Lower lobe of right lung (tissue), 2 donors: ENCODE results near the gene FSTL4. TPM values are rescaled to one million over a fixed set of nuclear protein-coding genes. Genes with fewer than 3 reads are reported as not detected.
A peak's percentile ranks its signal among the peaks of the same experiment; 100 is the strongest.

Source experiments
- ATAC-seq, 2 donors: fragments of 200-7000 bp; cut with Tn5 transposase; one replicate each; pipeline ENCODE4 v1.9.1; 2020 to 2022; ENCODE audit warnings: mild to moderate bottlenecking in 2 of 2, moderate library complexity in 2 of 2
- DNase-seq: peaks from one replicate; pipeline ENCODE4 v3.0.0-alpha.2; 2020
- H3K27ac ChIP-seq: fragments of 200-600 bp; one replicate; pipeline ENCODE4 v1.8.0; 2022
- H3K27me3 ChIP-seq: fragments of 200-600 bp; one replicate; pipeline ENCODE4 v1.8.0; 2022; ENCODE audit warnings: low read depth
- H3K36me3 ChIP-seq: fragments of 200-600 bp; one replicate; pipeline ENCODE4 v1.8.0; 2022; ENCODE audit warnings: mild to moderate bottlenecking
- H3K4me1 ChIP-seq: fragments of 200-600 bp; one replicate; pipeline ENCODE4 v1.8.0; 2022
- H3K4me3 ChIP-seq: fragments of 200-600 bp; one replicate; pipeline ENCODE4 v1.8.0; 2022; ENCODE audit warnings: mild to moderate bottlenecking
- H3K9me3 ChIP-seq: fragments of 200-600 bp; one replicate; pipeline ENCODE4 v1.8.0; 2022
- CTCF ChIP-seq: fragments of 200-600 bp; IDR thresholded peaks from one replicate; pipeline ENCODE4 v1.8.0; 2022; ENCODE audit warnings: antibody characterized with exemption, mild to moderate bottlenecking
- intact Hi-C: fragments of 100-400 bp; cut with DNase I; formaldehyde crosslinking; loops from one replicate; pipeline ENCODE4 v1.11.0; 2022
- total RNA-seq: library from RNA; stranded (reverse); fragmentation: NEBNext Ultra II Directional; extraction: Animal tissue kit (Norgen Biotek cat#: 25700); gene quantifications from one replicate; pipeline ENCODE4 v1.2.1, GENCODE V29; 2021
- donor health status: DM: no; HTN: yes; CAD: no; lungs with severe emphysema.

The FSTL4 gene
- total RNA-seq, 1 donor from 2014 or later = 1.9 TPM

GRCh38 chr5:133483406-133484090 is 128.8 kb downstream of the FSTL4 start:
- intact Hi-C loops = no loop called here
- Histone ChIP-seq H3K9me3 (no peaks in the 10 kb centered on the region), H3K4me1 (peaks cover 15% of the 10 kb centered on the region), H3K36me3 (no peaks in the 10 kb centered on the region), H3K27ac (no peak overlapping the region), H3K27me3 (no peaks in the 10 kb centered on the region), H3K4me3 (no peak overlapping the region)
- DNase-seq (no peak), ATAC-seq (peak; percentile 37 to 40)
- TF ChIP-seq CTCF = no peak

- no peak overlapping the region for H3K27ac ChIP-seq
- DNase-seq = no peak
- TF ChIP-seq CTCF = no peak
Observed at GRCh38 chr5:133482028-133482427, 130.3 kb downstream of the FSTL4 start.

GRCh38 chr5:133480866-133481265 is 131.5 kb downstream of the FSTL4 start:
- DNase-seq = no peak
- TF ChIP-seq CTCF = no peak
- Histone ChIP-seq H3K4me1 (peaks cover 15% of the 10 kb centered on the region), H3K4me3 (no peak overlapping the region), H3K9me3 (no peaks in the 10 kb centered on the region), H3K36me3 (no peaks in the 10 kb centered on the region), H3K27me3 (no peaks in the 10 kb centered on the region), H3K27ac (no peak overlapping the region)
- intact Hi-C loops = no loop called here
- ATAC-seq = no peak

More at GRCh38 chr5:133482028-133482427, 130.3 kb downstream of the FSTL4 start:
- H3K4me3 ChIP-seq = no peak overlapping the region
- H3K9me3 ChIP-seq = no peaks in the 10 kb centered on the region
- H3K36me3 ChIP-seq = no peaks in the 10 kb centered on the region
- intact Hi-C loops = no loop called here
- H3K27me3 ChIP-seq = no peaks in the 10 kb centered on the region
- peaks cover 15% of the 10 kb centered on the region for H3K4me1 ChIP-seq
- no peak for ATAC-seq

GRCh38 chr5:133480366-133480765 is 132.0 kb downstream of the FSTL4 start:
- no peaks in the 10 kb centered on the region for H3K36me3 ChIP-seq
- H3K27me3 ChIP-seq = no peaks in the 10 kb centered on the region
- H3K27ac ChIP-seq = no peak overlapping the region
- DNase-seq (no peak), ATAC-seq (peak; percentile 55 to 57)
- no peak overlapping the region for H3K4me3 ChIP-seq
- TF ChIP-seq CTCF = no peak
- intact Hi-C loops = no loop called here
- H3K9me3 ChIP-seq = no peaks in the 10 kb centered on the region
- peaks cover 11% of the 10 kb centered on the region for H3K4me1 ChIP-seq

- peaks cover 1% of the 10 kb centered on the region for H3K4me1 ChIP-seq
- H3K9me3 ChIP-seq = no peaks in the 10 kb centered on the region
- ATAC-seq = no peak
- H3K27ac ChIP-seq = no peak overlapping the region
- H3K27me3 ChIP-seq = peaks cover 4% of the 10 kb centered on the region
- no peaks in the 10 kb centered on the region for H3K36me3 ChIP-seq
- no peak for DNase-seq
- no peak for TF ChIP-seq CTCF
- no peak overlapping the region for H3K4me3 ChIP-seq
- intact Hi-C loops = no loop called here
Observed at GRCh38 chr5:133478199-133478985, 133.9 kb downstream of the FSTL4 start.
